Kidney glomerular epithelial cell (primary cell): ENCODE measurements around the gene PRDX5.

ENCODE experiments used
- DNase-seq: peaks from one replicate; lab custom pipeline; 2025; lab: John Stamatoyannopoulos, UW

Gene PRDX5

DNA sequence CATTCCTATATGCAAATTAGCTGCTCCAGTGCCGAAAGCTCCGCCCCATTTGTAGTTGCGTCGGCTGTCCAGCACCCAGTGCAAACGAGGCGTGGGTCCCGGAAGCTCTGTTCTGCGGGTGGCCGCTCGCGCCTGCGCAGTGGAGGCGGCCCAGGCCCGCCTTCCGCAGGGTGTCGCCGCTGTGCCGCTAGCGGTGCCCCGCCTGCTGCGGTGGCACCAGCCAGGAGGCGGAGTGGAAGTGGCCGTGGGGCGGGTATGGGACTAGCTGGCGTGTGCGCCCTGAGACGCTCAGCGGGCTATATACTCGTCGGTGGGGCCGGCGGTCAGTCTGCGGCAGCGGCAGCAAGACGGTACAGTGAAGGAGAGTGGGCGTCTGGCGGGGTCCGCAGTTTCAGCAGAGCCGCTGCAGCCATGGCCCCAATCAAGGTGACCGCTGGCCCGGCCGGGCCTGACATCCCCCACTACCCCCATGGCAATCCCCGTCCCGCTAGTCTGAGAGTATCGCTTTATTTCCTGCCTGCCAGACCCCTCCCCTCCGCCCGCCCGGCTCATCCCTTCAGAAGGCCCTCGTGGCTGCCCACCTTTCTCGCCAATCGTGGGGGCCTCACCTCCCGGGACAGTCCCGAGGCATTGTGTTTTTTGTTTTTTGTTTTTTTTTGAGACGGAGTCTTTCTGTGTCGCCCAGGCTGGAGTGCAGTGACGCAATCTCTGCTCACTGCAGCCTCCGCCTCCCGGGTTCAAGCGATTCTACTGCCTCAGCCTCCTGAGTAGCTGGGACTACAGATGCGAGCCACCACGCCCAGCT, at the start of gene PRDX5:
Gene PRDX5, plus strand, starts transcription at position 161 of the 805 bp plus-strand sequence. Its CDS starts 95 bp downstream, at position 256.
- DNase-seq: peak; percentile 91

DNA sequence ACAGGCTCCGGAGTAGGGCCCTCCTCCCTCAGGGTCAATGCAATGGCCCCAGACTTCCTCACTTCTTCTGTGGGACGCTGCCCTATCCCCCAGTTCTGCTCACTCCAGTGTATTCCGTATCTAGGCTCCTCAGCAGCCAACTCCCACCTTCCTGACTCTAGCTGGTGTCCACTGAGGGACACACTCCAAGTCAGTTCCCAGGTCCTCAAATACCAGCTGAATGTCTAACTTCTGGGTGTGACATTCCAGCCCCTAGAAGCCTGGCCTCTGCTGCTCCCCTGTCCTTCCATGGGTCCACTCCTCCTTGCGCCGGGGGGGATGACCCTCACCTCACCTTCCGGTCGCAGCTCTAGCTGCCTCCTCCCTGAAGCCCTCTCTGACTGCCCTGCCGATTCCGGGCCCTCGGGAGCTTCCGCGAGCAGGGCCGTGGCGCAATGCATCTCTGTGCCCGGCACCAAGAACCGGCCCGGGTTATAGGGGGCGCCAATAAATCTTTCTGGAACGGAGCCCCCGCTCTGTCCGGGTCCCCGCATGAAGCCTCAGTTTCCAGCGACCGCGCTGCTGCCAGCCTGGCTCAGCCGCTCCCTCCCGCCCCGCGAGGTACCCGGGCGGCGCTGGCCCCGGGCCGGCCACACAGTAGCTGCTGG, 48.9 kb upstream of the PRDX5 start:
- DNase-seq: no peak

DNA sequence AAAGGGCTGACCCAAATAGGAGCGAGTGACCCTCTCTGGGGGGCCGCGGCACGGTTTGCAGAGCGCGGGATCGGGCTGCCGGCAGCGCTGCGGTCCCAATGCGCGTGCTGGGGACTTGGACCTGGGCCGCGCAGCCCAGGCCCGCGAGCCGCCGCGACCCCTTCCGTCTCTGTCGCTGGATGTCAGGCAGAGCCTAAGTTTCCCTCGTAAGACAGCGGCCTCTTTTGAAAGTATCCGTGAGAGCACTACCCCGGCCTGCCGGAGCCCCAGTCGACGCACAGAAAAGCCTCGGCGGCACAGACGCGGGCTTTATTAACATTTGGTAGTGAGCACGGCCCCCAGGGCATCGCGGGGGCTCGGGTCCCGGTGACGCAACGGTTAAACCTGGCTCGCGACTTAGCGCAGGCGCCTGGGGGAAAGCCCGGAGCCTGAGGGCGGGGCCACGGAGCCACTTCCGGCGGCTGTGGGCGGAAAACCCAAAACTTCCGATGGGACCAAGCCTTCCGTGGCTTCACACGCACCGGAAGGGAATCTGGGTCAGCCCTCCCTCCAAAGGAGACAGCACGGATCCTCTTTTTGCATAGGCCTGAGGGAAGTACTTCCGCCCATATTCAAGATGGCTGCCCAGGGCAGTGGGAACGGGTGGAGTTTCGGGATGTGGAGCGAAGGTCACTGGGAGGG, 48.2 kb upstream of the PRDX5 start:
- peak; percentile 96 for DNase-seq

DNA sequence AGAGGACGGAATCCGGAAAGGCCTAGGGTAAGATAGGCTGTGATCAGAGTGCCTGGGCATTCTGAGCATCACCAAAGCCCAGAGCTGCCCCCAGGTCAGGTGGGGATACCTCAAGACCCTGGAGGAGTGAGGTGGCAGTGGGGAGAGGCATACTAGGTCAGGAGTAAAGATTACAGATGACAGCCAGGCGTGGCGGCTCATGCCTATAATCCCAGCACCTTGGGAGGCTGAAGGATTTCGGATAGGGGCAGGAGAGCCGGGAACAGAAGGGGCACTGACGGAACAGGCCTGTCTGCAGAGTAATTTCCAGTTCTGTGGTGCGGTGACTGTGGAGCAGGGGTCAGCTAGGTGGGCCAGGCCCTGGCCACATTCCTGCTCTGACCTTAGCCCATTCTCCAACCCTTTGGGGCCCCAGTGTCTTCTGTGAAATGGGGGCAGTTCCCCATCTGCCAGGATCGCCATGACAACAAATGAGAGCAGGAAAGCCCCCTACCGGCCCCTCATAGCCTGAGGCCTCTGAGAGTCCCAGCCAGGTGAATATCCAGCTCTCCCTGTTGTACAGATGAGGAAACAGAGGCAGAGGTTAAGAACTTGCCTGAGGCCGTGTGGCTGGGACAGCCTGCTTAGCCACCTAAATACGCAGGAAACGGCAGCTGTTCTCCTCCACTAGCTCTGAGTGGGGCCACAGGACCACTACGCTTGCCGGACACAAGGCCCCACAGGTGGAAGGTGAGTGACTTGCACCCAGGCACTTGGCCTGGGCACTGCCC, 42.7 kb upstream of the PRDX5 start:
- DNase-seq: no peak

DNA sequence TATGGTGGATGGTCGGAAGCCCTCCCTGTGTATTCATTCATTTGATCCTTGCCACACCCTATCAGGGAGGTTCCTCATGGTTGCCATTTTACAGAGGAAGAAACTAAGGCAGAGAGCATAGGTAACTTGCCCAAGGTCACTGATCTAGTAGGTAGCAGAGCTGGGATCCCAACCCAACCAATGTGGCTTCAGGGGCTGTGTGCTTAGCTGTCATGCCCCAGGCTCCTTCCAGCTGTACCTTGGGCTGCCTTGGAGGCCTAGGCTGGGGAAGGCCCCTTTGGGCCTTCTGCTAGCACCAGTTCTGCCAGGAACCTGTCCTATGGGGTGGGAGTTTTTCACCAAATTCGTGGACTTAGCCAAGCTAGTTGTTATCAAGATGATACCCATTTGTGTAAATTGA, 42.1 kb upstream of the PRDX5 start:
- DNase-seq: no peak

DNA sequence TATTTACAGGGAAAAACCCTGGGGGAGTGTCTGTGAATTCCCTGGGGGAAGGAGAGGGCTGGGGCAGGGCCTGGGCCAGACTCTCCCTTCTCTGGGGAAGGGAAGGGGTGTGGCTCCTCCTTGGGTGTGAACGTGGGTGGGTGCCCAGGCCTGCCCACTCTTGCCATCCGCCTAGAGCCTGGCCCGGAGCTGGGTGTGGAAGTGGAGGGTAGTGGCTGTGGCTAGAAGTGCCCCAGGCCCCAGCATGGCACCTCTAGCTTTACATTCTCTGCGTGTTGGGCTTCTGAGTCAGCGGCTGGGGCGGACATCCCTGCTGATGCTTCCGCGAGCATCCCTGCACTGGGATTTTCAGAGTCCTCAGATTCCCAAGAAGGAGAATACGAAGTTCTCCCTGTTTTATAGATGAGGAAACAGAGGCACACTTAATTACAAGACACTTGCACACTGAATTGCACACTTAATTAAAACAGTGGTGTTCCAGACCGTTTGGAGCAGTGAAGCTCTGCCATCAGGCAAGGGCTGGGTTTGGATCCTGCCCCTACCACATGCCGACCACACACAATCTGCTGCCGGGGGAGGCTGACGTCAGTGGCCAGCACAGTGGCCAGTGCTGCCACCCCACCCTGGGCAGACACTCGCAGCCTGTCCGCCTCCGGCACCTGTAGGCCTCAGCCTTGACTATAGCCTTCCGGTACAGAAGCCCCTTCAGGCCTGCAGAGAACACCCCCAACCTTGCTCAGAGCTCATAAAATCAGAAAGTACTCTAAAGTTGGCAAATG, 41.1 kb upstream of the PRDX5 start:
- no peak for DNase-seq

DNA sequence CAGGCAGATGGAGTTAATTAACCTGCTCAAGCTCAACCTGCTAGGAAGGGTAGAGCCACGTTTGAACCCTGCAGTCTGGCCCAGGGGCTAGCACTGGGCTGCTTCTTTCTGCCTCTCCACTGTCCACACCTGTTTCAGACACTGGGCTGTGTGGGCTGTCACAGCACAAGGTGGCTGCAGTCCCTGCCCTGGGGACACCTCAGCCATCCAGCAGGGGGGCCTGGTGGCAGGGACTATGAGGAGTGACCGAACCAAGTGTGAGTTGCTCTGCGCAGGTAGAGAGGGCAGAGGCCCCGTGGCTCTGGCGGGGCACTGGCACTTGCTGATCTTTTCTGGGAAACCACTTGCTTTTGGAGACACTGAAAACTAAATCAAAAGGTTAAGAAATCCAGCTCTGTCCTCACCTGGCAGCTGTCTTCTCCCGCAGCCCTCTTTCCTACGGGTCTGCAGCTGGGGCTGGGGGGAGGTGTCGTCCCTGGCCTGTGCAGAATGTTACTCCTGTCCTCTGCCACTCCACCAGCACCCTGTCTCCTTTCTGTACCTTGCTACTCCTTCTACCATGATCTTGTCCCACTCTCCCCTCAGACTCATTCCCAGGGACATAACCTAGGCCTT, 39.2 kb upstream of the PRDX5 start:
- no peak for DNase-seq

DNA sequence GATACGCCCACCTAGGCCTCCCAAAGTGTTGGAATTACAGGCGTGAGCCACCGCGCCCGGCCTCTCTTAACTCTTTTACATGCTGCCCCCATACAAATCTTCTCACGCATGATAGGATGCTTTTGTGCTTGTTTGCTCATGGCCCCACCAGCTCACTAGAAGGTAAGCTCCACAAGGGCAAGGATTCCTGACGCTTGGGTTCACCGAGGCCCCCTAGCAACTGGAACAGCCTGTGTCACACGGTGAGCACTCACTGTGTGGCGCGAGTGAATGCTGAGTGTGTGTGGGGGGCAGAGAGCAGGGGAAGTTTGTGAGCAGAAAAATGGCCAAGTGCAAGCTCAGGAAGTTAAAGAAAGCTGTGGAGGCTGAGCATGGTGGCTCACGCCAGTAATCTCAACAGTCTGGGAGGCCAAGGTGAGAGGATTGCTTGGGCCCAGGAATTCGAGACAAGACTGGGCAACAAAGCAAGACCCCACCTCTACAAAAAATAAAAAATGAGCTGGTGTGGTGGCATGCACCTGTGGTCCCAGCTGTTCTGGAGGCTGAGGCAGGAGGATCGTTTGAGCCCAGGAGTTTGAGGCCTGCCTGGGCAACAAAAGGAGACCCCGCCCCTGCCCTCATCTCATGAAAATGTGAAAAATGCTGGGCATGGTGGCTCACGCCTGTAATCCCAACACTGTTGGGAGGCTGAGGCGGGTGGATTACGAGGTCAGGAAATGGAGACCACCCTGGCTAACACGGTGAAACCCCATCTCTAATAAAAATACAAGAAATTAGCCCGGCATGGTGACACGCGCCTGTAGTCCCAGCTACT, 35.8 kb upstream of the PRDX5 start:
- DNase-seq: no peak

DNA sequence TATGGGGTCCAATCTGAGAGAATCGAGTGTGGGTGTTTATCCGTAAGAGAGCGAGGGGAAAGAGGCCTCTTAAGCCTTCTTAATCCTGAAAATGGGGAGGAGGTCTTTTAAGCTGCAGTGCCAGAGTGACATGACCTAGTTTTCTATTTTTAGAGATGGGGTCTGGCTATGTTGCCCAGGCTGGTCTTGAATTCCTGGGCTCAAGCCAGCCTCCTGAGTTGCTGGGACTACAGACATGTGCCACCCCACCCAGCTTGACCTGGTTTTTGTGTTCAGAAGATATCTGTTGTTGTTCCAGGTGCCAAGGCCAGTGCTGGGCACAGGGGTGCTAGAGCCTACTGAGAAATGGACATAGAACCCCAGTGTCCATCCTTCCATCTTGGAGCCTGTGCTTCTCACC, 34.8 kb upstream of the PRDX5 start:
- DNase-seq: no peak

DNA sequence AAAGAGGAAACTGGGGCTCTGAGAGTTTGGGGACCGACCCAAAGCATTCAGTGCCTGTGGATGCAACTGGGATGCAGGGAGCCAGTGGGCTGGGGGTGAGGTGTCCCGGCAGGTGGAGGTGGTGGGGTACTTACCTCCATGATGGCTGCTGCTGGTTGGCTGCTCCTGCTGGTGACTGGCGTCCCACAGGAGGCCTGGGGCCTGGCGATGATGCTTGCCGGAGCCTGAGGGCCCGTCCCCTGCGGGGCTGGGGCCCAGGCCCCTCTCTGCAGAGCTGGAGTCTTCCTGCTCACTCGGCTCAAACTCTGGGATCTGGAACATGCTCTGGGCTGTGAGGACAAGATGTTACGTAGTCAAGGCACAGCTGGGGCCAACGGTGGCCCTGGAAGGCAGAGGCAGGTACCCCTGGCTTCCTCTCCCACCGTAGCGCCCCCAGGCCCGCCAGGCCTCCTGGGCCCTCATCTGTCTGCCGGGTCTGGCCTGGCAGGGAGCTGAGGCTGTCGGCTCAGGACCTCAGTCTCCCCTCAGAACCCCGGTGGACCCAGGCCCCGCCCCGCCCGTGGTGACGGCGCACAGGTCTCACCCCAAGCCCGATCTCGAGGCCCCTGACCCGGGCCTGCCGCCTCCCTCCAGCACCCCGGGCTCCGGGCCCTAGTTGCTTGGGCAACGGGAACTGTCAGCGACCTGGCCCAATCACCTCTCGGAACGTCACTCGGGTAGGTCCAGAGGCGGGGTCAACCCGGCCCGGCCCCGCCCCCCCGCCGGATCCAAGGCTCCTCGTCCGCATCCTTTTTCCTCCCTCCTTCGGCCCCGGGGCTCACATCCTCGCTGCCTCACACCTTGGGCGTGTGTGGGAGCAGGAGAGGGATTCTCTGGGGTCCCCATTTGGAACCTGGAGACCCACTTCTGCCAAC, 33.6 kb upstream of the PRDX5 start, which contains the start of gene BAD:
Gene BAD, minus strand, starts transcription at position 618 of the 914 bp plus-strand sequence. Its CDS starts 297 bp downstream, at position 321.
- peak; percentile 85 for DNase-seq

DNA sequence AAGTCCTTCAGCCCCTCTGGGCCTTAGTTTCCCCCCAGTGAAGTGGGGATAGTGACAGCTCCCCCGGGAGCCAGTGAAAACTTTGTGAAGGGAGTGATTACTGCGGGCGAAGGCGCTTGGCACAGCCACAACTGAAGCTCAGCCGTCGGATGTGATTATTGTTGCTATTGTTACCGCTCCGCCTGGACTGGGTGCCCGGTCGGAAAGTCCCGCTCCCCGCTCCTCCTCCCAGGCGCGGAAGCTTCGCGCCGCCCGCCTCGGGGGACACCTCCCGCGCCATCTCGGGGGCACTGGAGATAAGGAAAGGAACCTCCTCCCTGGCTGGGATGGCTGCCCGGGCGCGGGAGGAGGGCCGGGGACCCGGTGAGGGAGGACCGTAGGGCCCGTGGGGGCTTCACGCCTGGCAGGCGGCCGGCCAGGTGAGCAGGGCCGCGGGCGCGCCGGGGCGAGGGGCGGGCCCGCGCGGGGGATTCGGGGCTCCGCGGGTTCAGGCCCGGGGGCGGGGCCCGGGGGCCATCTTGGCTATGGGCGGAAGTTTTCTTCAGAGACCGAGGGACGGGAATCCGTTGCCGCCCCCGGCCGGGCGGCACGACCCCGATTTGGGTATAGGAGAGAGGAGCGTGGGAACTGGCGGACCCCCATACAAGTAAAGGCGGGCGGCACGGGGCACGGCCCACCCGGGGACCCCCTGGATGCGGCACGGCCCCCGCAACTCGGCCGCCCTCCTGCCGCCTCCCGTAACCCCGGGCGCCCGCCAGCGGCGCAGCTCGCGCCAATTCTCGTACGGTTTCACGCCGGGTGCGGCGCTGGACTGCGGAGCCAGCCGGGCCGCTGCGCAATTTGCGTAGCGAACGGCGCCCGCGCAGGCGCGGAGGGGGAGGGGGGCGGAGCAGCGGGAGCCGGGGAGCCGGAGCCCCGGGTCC, 32.7 kb upstream of the PRDX5 start, which contains the start of gene GPR137:
Gene GPR137, plus strand, starts transcription at position 887 of the 923 bp plus-strand sequence. CDS start 677 bp downstream, outside the sequence.
- peak; percentile 64 for DNase-seq

DNA sequence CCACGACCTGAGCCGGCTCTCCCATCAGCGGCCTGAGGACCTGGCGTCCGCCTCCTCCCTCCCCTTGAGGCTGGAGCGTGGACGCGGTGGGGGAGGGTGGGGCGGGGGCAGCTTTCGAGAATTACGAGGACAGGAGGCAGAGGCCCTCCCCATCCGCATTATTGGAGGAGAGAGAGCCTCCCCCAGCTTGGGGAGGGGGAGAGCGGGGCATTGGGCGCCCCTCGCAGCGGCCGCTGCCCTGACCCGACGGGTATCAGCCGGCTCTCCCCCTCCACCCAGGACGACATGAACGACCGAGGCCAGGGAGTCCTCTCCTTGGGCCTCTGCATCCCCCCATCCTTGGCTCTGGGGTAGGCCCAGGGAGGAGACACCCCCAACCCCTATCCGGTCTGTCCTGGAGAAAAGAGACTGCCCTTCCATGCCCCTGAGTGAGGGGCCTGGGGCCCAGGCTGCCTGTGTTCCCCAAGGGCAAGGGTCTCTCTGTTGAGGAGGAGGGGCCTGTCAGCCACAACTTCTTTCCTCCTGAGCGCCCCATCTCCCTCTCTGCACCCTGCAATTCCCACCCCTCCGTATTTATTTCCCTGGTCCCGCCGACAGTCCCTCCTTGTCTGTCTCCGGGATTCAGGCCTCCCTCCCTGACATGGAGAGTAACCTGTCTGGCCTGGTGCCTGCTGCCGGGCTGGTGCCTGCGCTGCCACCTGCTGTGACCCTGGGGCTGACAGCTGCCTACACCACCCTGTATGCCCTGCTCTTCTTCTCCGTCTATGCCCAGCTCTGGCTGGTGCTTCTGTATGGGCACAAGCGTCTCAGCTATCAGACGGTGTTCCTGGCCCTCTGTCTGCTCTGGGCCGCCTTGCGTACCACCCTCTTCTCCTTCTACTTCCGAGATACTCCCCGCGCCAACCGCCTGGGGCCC, 31.8 kb upstream of the PRDX5 start:
- no peak for DNase-seq

DNA sequence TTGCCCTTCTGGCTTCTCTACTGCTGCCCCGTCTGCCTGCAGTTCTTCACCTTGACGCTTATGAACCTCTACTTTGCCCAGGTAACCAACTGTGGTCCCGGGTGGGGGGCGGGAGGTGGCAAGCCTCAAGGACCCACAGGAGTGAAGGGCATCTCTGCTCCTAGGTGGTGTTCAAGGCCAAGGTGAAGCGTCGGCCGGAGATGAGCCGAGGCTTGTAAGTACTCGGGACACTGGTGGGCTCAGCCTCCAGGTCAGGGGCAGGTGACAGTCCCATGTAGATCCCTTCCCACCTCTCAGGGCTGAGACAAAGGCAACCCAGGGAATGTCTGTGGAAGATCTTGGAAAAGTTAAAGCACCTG, 31.1 kb upstream of the PRDX5 start:
- DNase-seq: no peak

DNA sequence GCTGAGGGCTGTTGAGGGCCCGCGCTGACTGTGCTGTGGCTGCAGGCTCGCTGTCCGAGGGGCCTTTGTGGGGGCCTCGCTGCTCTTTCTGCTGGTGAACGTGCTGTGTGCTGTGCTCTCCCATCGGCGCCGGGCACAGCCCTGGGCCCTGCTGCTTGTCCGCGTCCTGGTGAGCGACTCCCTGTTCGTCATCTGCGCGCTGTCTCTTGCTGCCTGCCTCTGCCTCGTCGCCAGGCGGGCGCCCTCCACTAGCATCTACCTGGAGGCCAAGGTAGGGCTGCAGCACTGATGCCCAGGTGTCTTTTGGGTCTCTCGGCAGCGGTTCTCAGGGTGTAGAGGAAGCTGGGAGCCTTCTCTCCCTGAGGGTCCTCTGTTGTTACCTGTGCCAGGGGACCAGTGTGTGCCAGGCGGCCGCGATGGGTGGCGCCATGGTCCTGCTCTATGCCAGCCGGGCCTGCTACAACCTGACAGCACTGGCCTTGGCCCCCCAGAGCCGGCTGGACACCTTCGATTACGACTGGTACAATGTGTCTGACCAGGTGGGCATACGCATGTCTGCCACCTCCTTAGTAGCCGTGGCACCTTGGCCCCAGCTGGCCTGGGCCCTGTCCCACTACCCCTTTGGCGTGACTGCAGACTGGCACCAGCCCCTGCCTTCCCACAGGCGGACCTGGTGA, 30.1 kb upstream of the PRDX5 start:
- DNase-seq: no peak

DNA sequence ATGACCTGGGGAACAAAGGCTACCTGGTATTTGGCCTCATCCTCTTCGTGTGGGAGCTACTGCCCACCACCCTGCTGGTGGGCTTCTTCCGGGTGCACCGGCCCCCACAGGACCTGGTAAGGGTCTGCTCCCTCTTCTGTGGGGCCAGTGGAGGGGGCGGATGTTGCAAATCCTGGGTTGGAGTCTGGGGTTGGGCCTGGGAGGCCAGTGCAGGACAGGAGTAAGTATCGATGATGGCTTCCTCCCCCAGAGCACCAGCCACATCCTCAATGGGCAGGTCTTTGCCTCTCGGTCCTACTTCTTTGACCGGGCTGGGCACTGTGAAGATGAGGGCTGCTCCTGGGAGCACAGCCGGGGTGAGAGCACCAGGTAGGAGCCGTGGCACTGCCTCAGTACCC, 29.6 kb upstream of the PRDX5 start:
- no peak for DNase-seq

DNA sequence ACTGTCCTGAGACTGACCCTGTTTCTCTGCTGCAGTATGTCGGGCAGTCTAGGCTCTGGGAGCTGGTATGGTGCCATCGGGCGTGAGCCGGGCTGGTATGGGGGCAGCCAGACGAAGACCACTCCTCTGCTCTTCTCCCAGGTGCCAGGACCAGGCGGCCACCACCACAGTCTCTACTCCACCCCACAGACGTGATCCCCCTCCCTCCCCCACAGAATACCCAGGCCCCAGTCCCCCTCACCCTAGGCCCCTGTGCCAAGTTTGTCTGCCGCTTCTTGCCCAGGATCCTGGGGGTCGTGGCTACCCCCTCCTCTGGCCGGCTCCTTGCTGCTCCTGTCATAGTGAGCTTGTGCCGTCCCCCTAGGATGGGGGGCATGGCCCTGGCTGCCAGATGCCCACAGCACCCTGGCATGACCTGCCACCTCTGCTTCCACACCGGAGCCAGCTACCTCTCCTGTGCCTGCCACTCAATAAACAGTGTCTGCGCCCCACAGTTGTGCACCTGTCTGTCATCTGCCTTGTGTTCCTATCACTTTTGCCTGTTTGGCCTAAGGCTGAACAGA, 28.8 kb upstream of the PRDX5 start:
- no peak for DNase-seq
